Measurements from ENCODE around the gene PHLPP1. TPM values are rescaled to one million over a fixed set of nuclear protein-coding genes. Genes with fewer than 3 reads are reported as not detected.

PHLPP1 gene
- total and polyA plus RNA-seq, 9 of the 15 experiments (the other 6 are each of a cell fraction or from before 2014, with no cell fraction given) = 0.56 to 9.0 (median 4.5) TPM

GRCh38 chr18:62715759-62716615 is 646 bp downstream of the PHLPP1 start (continued):
- TF ChIP-seq MGA (IDR thresholded peaks at IDR 0.05) (peak; percentile 96), ZNF511 (CRISPR knock-in tag; IDR thresholded peaks at IDR 0.05) (0 out of 2 replicates have a peak, but pooled peaks have one; percentile 49)
